GM12878 (cell line): ENCODE data around the gene PCTP. TPM values are rescaled to one million over a fixed set of nuclear protein-coding genes. Genes with fewer than 3 reads are reported as not detected.

ENCODE experiments used
- ATAC-seq: fragments of 200-7000 bp; cut with Tn5 transposase; 3 replicates; pipeline ENCODE4 v1.9.1; 2020; ENCODE audit warnings: mild to moderate bottlenecking, moderate library complexity
- BruUV-seq: library from RNA; stranded (reverse); fragments of 400-500 nt; replicated peaks from 2 replicates; lab custom pipeline; 2021; lab: Mats Ljungman, UMichigan
- CTCF ChIA-PET: fragments of 300-600 bp; sonication (Branson Sonifier 250); formaldehyde crosslinking; extraction: SDS; loops from one replicate; lab custom pipeline; 2021; ENCODE audit warnings: inconsistent platforms; lab: Yijun Ruan, JAX
- POLR2A ChIA-PET: fragments of 350-600 bp; formaldehyde crosslinking; extraction: SDS; loops from one replicate; lab custom pipeline; 2021; ENCODE audit warnings: inconsistent platforms; lab: Charles Lee
- RAD21 ChIA-PET: fragments of 300-600 bp; sonication (Branson Sonifier 250); formaldehyde crosslinking; loops from one replicate; lab custom pipeline; 2023; ENCODE audit warnings: antibody characterized with exemption; ENCODE audit not compliant: unreplicated experiment; lab: Charles Lee
- SMC1A ChIA-PET: fragments of 300-600 bp; sonication (Branson Sonifier 250); formaldehyde crosslinking; loops from one replicate; lab custom pipeline; 2023; ENCODE audit not compliant: unreplicated experiment, uncharacterized antibody; lab: Charles Lee
- DNase-seq: peaks from one replicate; pipeline ENCODE4 v3.0.0-alpha.2; 2011; ENCODE audit warnings: low read depth, low spot score
- FAIRE-seq: peaks from 3 replicates; lab custom pipeline; 2011; peaks lifted over from hg19 to GRCh38; lab: Jason Lieb, UNC
- H2AFZ ChIP-seq: 2 replicates; pipeline ENCODE4 v1.6.0; 2011; ENCODE audit warnings: low read depth, low read length, control low read depth; ENCODE audit not compliant: control insufficient read depth
- H3K27ac ChIP-seq: 2 replicates; pipeline ENCODE4 v1.5.1; 2011; ENCODE audit warnings: control low read depth; ENCODE audit not compliant: control insufficient read depth, insufficient read depth
- H3K27me3 ChIP-seq, 2 experiments: replicated peaks in 1 of 2; 2 replicates each; pipeline versions ENCODE4 v1.6.0 to v1.6.1; 2011; ENCODE audit warnings: low read length in 1 of 2; ENCODE audit not compliant: control insufficient read depth in 2 of 2, insufficient read depth in 2 of 2
- H3K36me3 ChIP-seq, 2 experiments: 2 replicates each; pipeline ENCODE4 v1.5.1; 2011; ENCODE audit warnings: low read length in 1 of 2; ENCODE audit not compliant: control insufficient read depth in 2 of 2, insufficient read depth in 2 of 2
- H3K4me1 ChIP-seq: 2 replicates; pipeline ENCODE4 v1.6.1; 2011; ENCODE audit warnings: mild to moderate bottlenecking, low read length, moderate library complexity, mixed read lengths; ENCODE audit not compliant: control insufficient read depth, insufficient read depth
- H3K4me2 ChIP-seq: 2 replicates; pipeline ENCODE4 v1.6.0; 2011; ENCODE audit warnings: control low read depth; ENCODE audit not compliant: control insufficient read depth, insufficient read depth
- H3K4me3 ChIP-seq: fragments of 200-600 bp; sonication (generic); 2 replicates; pipeline ENCODE4 v1.5.1; 2016
- H3K79me2 ChIP-seq: 2 replicates; pipeline ENCODE4 v1.6.0; 2011; ENCODE audit warnings: low read length; ENCODE audit not compliant: control insufficient read depth, insufficient read depth
- H3K9ac ChIP-seq: 2 replicates; pipeline ENCODE4 v1.8.0; 2011; ENCODE audit warnings: low read length, control low read depth, mixed read lengths; ENCODE audit not compliant: control insufficient read depth, insufficient read depth
- H3K9me3 ChIP-seq: replicated peaks from 3 replicates; pipeline ENCODE4 v1.5.1; 2011; ENCODE audit warnings: mild to moderate bottlenecking, low read length; ENCODE audit not compliant: control insufficient read depth, insufficient read depth
- H4K20me1 ChIP-seq: 2 replicates; pipeline ENCODE4 v1.6.0; 2011; ENCODE audit not compliant: control insufficient read depth, insufficient read depth
- BHLHE40 ChIP-seq, 2 experiments: fragments of 450-650 bp in 1 of 2; IDR thresholded peaks; 2 replicates each; pipeline ENCODE4 v1.6.1; 2011 to 2017; ENCODE audit warnings: low read depth in 2 of 2, borderline replicate concordance in 1 of 2, improper control_type of control experiment in 1 of 2, low read length in 1 of 2, mild to moderate bottlenecking in 1 of 2
- GATAD2B ChIP-seq: fragments of 450-650 bp; conservative IDR thresholded peaks from 2 replicates; pipeline ENCODE4 v1.6.1; 2017; ENCODE audit warnings: low read depth, mild to moderate bottlenecking, moderate library complexity
- IRF3 ChIP-seq: fragments of 450-650 bp; IDR thresholded peaks from 2 replicates; pipeline ENCODE4 v1.6.1; 2014; ENCODE audit warnings: mild to moderate bottlenecking
- KLF5 ChIP-seq: fragments of 450-650 bp; IDR thresholded peaks from 2 replicates; pipeline ENCODE4 v1.6.1; 2014; ENCODE audit warnings: mild to moderate bottlenecking; ENCODE audit not compliant: partially characterized antibody
- MLLT1 ChIP-seq: fragments of 450-650 bp; IDR thresholded peaks from 2 replicates; pipeline ENCODE4 v1.6.1; 2016; ENCODE audit warnings: mild to moderate bottlenecking
- MTA2 ChIP-seq: fragments of 450-650 bp; IDR thresholded peaks from 2 replicates; pipeline ENCODE4 v1.6.1; 2016; ENCODE audit warnings: low read depth, mild to moderate bottlenecking, moderate library complexity
- MYB ChIP-seq: fragments of 150-350 bp; IDR thresholded peaks from 2 replicates; pipeline ENCODE4 v1.6.1; 2014; ENCODE audit warnings: mild to moderate bottlenecking, low read depth, low read length, borderline replicate concordance
- RELB ChIP-seq: fragments of 450-650 bp; IDR thresholded peaks from 2 replicates; pipeline ENCODE4 v1.6.1; 2017; ENCODE audit warnings: low read depth, mild to moderate bottlenecking, moderate library complexity
- TCF3 ChIP-seq: IDR thresholded peaks from 2 replicates; pipeline ENCODE4 v1.6.1; 2012; ENCODE audit warnings: low read depth, mild to moderate bottlenecking, low read length, borderline replicate concordance; ENCODE audit not compliant: insufficient read depth
- WGBS: methylation state at CpG from one replicate; pipeline ENCODE4 v1.1.6; 2016; ENCODE audit warnings: low lambda C conversion rate; ENCODE audit not compliant: insufficient replicate concordance, insufficient coverage; ENCODE audit errors: missing lambda C conversion rate; 5-methylcytosine and 5-hydroxymethylcytosine counted together
- in situ Hi-C: fragments of 300-500 bp; cut with MboI; formaldehyde crosslinking; loops from 9 replicates; pipeline ENCODE4 v1.14.3; 2018; ENCODE audit warnings: mixed read lengths
- intact Hi-C: fragments of 100-400 bp; cut with micrococcal nuclease; formaldehyde crosslinking; loops from one replicate; pipeline ENCODE4 v1.14.2; 2022; ENCODE audit not compliant: unreplicated experiment
- polyA plus RNA-seq, 11 experiments: library from polyadenylated mRNA; depleted of rRNA in 4 of 11; unstranded in 6 of 11; stranded (reverse) in 5 of 11; fragments of >200 nt; fragmentation: Nextera tagmentation in 4 of 11; fragmentation: Illumina TruSeq in 1 of 11; extraction: Ambion mirVana in 4 of 11; extraction: Trizol in 1 of 11; gene quantifications; 1 replicate in 1 of 11; 2 replicates in 10 of 11; pipeline versions ENCODE4 v1.2.1 to v1.2.3, GENCODE V29; 2011 to 2016; ENCODE audit warnings: inconsistent platforms in 2 of 11, missing spikeins in 2 of 11, low read depth in 1 of 11
- total RNA-seq, 4 experiments: library from RNA; depleted of rRNA in 3 of 4; stranded (reverse); fragments of >200 nt in 3 of 4; fragmentation: Illumina TruSeq in 1 of 4; extraction: Trizol in 1 of 4; gene quantifications; 2 replicates each; pipeline versions ENCODE4 v1.2.1 to v1.2.3, GENCODE V29; 2013 to 2021
- TF ChIP-seq, protein P1 (sequence below): fragments of 450-650 bp; formaldehyde crosslinking; IDR thresholded peaks from 2 replicates; pipeline ENCODE4 v1.4.0; 2022; ENCODE audit warnings: mild to moderate bottlenecking, moderate library complexity
- TF ChIP-seq, protein P2 (sequence below): fragments of 450-650 bp; IDR thresholded peaks from 2 replicates; pipeline ENCODE4 v1.6.1; 2017; ENCODE audit warnings: mild to moderate bottlenecking, moderate library complexity

Gene PCTP
- total and polyA plus RNA-seq, 10 of the 15 experiments (the other 5 are each of a cell fraction or from before 2014, with no cell fraction given), result 1.4 to 26.8 (median 3.7) TPM

DNA sequence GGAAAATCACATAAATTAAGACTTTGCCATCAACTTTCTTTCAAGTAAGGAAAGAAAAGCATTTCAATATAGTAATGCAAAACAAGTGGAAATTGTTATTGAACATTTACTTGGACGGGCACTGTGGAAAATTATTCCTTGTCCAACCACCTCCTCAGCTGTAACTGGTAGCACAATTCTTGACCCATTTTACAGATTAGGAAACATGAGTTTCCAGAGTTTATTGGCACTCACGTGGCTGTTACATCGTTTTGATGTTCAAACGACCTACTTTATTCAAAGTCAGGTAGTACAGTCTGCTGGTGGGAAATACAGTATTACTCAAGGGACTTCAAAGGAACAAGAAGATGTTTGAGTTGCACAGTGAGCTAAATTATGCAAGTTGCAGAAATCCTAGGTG, 866 bp upstream of the PCTP start:
- ChIA-PET RAD21 (no interaction called here), CTCF (interaction anchor here (1.3 to 3.0 kb wide), 4 partner anchors 8 to 27 kb away, joined by 3 to 23 read pairs (median 7); no protein-coding TSS in a partner anchor), POLR2A (interaction anchor here (0.5 kb wide), 1 partner anchor 11 kb away, joined by 3 read pairs; no protein-coding TSS in a partner anchor), SMC1A (interaction anchor here (1.3 to 1.6 kb wide), 3 partner anchors 11 to 333 kb away, joined by 3 to 4 read pairs (median 3); no protein-coding TSS in a partner anchor)
- Histone ChIP-seq H3K79me2 (no peaks in the 10 kb centered on the region), H2AFZ (no peak overlapping the region), H4K20me1 (no peaks in the 10 kb centered on the region), H3K4me3 (no peak overlapping the region), H3K9ac (no peak overlapping the region), H3K27me3 (no peaks in the 10 kb centered on the region), H3K36me3 (no peaks in the 10 kb centered on the region), H3K4me1 (peaks cover 4% of the 10 kb centered on the region; the same call in 1 of the 2 replicates), H3K4me2 (no peak overlapping the region), H3K9me3 (no peaks in the 10 kb centered on the region; the same call in 2 of the 3 replicates), H3K27ac (no peak overlapping the region)
- BruUV-seq, result no TSS peak
- in situ Hi-C loops, result loop anchor here (5.0 kb wide), 1 partner anchor 33 kb away; no protein-coding TSS in a partner anchor
- FAIRE-seq (peak; percentile 13), DNase-seq (no peak), ATAC-seq (no peak)
- intact Hi-C loops, result no loop called here
- 22% methylated on average over 4 of the region's 4 CpGs for WGBS
- TF ChIP-seq MYB (no peak), BHLHE40 (IDR thresholded peaks at IDR 0.05; ENCODE audit: borderline replicate concordance in 1 of 2, low read depth in 2 of 2, low read length in 1 of 2) (no peak), MLLT1 (no peak), IRF3 (no peak), GATAD2B (no peak), MTA2 (no peak), TCF3 (no peak), KLF5 (no peak), RELB (no peak)
- TF ChIP-seq, protein P1, sequence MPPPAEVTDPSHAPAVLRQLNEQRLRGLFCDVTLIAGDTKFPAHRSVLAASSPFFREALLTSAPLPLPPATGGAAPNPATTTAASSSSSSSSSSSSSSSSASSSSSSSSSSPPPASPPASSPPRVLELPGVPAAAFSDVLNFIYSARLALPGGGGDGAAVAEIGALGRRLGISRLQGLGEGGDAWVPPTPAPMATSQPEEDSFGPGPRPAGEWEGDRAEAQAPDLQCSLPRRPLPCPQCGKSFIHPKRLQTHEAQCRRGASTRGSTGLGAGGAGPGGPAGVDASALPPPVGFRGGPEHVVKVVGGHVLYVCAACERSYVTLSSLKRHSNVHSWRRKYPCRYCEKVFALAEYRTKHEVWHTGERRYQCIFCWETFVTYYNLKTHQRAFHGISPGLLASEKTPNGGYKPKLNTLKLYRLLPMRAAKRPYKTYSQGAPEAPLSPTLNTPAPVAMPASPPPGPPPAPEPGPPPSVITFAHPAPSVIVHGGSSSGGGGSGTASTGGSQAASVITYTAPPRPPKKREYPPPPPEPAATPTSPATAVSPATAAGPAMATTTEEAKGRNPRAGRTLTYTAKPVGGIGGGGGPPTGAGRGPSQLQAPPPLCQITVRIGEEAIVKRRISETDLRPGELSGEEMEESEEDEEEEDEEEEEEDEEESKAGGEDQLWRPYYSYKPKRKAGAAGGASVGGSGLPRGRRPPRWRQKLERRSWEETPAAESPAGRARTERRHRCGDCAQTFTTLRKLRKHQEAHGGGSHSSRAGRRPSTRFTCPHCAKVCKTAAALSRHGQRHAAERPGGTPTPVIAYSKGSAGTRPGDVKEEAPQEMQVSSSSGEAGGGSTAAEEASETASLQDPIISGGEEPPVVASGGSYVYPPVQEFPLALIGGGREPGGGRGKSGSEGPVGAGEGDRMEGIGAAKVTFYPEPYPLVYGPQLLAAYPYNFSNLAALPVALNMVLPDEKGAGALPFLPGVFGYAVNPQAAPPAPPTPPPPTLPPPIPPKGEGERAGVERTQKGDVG (CRISPR knock-in tag), result no peak
- TF ChIP-seq, protein P2, sequence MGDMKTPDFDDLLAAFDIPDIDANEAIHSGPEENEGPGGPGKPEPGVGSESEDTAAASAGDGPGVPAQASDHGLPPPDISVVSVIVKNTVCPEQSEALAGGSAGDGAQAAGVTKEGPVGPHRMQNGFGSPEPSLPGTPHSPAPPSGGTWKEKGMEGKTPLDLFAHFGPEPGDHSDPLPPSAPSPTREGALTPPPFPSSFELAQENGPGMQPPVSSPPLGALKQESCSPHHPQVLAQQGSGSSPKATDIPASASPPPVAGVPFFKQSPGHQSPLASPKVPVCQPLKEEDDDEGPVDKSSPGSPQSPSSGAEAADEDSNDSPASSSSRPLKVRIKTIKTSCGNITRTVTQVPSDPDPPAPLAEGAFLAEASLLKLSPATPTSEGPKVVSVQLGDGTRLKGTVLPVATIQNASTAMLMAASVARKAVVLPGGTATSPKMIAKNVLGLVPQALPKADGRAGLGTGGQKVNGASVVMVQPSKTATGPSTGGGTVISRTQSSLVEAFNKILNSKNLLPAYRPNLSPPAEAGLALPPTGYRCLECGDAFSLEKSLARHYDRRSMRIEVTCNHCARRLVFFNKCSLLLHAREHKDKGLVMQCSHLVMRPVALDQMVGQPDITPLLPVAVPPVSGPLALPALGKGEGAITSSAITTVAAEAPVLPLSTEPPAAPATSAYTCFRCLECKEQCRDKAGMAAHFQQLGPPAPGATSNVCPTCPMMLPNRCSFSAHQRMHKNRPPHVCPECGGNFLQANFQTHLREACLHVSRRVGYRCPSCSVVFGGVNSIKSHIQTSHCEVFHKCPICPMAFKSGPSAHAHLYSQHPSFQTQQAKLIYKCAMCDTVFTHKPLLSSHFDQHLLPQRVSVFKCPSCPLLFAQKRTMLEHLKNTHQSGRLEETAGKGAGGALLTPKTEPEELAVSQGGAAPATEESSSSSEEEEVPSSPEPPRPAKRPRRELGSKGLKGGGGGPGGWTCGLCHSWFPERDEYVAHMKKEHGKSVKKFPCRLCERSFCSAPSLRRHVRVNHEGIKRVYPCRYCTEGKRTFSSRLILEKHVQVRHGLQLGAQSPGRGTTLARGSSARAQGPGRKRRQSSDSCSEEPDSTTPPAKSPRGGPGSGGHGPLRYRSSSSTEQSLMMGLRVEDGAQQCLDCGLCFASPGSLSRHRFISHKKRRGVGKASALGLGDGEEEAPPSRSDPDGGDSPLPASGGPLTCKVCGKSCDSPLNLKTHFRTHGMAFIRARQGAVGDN, result no peak
